NCI-H524 (cell line): Measurements from ENCODE around the gene ROBO1.
"Not testable (repeated sequence)": the region's sequence is repeated elsewhere in the genome, so short reads cannot be mapped to it uniquely, and the experiment has no call there.

ENCODE experiments used
- DNase-seq, 2 experiments: peaks; one replicate each; lab custom pipeline; 2025; lab: John Stamatoyannopoulos, UW

ROBO1 gene

DNA sequence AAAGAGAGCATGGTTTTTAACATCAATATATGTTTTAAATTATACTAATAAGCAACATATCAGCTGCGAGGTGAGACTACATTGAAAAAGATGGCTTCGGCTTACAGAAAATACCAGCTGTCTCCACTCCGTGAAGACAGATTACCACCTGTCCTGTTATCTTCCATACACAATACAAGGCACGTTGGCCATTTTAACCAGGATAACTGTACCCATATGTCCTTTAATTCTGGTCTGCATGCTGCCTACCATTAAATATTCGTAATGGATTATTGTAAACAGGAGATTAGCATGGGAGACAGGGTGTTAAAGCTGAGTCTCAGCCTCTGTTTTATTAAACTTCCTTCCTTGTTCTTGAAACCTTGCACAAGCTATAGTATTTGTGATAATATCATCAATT, 855.5 kb downstream of the ROBO1 start:
- DNase-seq: peak; percentile 85 to 97

DNA sequence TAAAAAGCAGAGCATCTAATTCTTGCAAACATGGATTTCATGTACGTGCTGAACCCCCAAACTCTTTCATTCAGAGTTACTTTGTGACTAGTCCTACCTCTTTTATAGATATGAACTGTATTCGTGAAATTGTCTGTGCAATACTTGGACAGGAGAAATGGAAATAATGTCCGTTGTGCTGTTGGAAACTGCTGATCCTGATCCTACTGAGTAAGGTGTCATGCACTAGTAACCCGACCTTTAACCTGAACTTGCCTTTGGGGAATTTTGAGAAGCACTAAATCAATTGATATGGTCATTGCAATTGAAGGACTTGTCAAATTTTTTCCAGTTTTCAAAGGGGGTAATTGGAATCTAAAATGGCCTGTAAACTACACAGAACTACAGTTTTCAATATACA, 856.4 kb downstream of the ROBO1 start:
- DNase-seq: peak in 1 of 2 experiments; percentile 62

DNA sequence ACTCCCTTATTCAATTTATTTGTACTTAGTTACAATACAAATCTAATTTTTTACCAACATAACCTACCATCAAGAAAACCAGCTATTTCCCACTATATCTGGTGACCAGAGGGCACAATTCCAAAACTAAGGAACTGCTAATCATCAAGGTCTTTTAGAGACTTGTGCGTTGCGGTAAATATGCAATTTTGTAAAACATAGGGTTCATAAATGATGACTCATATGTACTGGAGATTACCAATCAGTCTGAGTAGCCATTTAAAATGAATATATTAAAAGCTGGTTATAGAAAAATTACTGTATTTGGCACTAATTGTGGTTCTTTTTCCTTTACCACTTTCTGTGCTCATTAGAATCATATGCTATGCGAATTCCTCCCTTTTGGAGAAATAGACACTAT, 859.6 kb downstream of the ROBO1 start:
- DNase-seq: peak in 1 of 2 experiments; percentile 38

DNA sequence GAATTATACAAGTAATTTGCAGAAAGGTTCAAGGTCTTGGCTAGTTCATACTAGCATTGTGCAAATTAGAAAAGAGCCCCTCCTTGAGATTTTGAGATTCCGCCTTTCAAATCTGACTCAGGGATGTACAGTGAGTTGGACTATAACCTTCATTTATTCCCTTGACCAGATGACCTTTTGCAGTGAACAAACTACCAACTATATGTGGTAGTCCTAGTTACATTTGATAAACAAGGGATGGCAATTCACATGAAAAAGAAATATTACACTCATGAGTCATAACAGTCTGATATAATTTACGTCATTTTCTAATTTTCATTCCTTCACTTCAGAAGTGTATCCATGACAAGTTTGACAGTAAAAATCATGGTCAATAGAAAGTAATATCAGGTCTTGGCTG, 860.4 kb downstream of the ROBO1 start:
- no peak for DNase-seq

DNA sequence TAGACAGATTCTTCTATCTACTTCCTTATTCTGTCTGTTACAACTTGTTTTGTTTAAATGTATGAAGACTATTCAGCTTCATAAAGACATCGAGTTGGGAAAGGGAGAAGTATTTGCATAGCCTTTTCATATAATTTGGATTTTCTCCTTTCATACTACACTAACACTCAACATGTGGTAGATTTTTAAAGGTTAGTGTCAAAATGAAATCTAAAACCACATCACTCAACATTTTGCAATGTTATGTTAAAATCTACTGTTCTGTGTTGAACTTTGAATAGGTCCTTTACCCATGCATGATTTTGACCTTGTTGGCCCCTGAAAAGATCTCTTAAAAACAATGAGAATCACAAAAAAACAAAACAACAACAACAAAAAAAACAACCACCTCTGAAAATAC, 860.9 kb downstream of the ROBO1 start:
- no peak for DNase-seq

DNA sequence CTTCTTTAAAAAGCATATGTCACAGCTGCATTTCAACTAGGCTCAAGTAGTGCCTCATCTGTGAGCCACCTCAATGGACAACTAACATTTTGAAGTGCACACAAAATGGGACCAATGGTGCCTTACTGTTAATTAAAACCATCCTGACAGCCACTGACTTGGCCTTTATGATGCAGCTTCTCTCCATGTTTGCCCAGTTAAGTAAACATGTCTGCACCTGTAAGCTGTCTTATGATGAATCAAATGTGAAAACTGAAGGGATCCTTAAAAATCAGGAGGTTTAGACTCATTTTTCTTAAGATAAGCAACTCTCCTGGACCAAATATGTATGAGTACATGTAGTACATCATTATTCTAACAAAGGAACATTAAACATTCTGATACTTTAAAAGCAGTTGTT, 861.6 kb downstream of the ROBO1 start:
- peak; percentile 89 to 96 for DNase-seq

DNA sequence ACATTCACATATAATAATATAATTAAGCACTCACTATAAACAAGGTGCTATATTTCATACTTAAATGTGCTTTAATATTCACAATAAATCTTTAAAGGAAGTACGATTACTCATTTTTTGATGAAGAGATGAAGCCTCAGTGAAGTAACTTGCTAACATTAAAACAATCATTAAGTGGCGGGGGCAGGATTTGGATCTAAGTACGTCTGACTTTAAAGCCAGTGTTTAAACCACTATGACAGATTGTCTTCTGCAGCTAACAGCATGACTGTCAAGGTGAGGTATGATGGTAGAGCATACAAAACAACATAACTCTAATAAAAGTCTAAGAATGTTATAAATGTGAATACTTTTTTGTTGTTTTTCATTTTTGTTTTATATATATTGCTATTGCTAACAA, 862.1 kb downstream of the ROBO1 start:
- DNase-seq: peak; percentile 67 to 81

DNA sequence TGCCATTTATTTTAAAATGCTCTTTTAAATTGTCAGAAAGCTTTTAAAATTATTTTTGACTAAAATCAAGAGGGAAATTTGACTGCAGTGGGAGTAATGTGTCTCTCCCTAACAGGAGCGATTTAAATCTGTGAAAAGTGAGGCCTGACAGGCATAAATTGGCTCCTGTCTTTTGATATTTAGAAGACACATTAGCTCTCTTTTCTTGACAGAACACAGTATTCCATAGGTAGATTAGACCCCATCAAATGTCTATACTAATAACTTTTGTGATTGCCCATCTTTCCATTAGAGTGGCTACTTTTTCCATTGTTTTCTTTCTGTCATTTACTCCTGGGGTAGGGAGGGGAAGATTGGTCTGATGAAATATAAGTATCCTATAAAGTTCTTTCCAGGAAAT, 866.3 kb downstream of the ROBO1 start:
- no peak for DNase-seq

DNA sequence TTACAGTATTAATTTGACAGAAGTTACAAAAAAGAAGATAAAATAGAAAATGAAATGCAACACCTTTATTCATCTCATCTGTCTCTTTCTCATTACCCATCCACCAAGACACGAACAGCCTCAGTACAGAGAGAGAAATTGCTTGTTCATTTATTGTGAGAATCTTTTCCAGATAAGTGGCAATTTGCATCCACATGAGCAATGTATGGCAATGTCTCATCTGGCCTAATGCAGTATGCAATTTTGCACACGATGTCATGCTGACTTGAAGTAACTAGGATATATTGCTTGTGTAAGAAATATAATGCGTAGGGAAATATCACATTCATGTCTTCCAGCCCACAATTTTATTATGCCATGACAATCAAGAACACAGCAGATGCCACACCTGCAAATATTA, 866.9 kb downstream of the ROBO1 start:
- DNase-seq: no peak

DNA sequence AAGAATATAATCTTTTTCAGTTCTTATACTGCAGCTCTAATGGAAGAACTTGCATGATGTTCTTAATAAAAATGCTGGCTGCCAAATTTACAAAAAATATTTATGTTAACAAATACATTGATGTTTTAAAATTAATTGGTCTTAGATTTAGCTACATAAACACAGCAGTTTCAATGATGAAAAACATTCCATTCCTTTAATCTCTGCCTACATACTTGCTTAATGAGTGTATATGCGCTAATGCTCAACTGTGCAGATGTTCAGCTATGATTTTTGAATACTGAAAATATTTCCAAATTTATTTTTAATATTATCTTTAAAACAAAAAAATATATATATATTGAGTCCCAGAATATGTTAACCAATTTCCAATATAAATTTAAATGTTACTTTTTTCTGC, 867.4 kb downstream of the ROBO1 start:
- DNase-seq: no peak

DNA sequence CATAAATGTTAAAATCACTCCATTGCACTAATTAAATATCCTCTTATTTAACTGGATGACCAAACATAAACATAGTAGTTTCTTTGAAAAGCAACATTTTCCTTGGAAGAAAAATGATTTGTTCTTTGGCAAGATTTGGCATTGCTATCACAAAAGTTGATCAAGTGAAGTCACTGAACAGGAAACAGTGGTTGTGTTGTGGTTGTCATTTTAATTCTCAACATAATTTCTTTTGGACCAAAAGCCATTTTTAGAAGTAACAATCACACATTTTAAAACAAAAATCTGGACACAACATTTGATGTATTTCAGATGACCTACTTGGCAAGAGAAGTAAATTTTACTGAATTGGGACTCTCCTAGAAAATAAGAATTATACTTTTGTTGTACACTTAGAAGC, 872.3 kb downstream of the ROBO1 start:
- DNase-seq: no peak

DNA sequence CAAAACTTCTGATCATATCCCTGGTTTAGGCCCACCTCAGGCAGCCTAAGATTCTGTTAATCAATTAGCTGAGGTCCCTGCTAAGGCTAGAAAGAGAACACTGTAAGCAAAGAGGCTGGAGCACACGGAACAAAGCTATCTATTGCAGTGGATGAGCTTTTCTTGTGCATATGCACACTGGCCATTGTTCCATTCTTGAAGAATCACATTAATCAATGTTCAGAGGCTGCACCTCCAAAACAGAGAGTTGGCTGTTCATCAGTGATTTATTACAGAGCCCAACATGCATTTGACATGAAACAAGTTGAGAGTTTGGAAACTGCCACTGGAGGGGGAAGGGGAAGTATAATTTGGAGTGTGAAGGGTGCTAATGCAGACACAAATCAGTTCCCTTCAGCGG, 873.0 kb downstream of the ROBO1 start:
- no peak for DNase-seq

DNA sequence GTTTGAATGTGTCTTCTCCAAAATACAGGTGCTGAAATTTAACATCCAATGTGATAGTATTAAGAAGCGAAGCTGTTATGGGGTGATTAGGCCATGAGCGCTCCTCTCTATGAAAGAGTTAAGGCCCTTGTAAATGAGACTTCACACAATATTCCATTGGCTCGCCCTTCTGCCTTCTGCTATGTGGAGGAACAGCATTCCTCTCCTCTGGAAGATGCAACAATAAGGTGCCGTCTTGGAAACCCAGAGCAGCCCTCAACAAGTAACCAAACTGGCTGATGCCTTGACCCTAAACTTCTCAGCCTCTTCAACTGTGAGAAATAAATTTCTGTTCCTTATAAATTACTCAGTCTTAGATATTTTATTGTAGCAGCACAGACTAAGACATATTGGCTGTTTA, 874.6 kb downstream of the ROBO1 start:
- no peak for DNase-seq

DNA sequence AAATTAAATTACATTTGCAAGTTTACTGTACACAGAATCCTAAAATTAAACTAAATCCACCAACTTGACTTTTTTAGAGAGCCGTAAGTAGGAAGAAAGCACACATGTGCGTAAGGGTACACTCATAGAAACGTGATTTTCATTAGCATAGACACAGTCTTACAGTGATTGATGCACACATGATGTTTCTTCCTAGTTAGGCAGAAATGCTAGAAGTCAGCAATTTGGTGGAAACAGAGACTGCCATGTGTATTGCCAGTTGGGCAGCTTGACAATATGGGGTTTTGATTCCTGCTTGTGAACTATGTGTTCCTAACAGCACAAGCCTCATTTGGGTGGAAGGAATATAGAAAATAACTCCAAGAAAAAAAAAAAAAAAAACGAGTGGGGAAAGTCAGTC, 878.5 kb downstream of the ROBO1 start:
- no peak for DNase-seq

DNA sequence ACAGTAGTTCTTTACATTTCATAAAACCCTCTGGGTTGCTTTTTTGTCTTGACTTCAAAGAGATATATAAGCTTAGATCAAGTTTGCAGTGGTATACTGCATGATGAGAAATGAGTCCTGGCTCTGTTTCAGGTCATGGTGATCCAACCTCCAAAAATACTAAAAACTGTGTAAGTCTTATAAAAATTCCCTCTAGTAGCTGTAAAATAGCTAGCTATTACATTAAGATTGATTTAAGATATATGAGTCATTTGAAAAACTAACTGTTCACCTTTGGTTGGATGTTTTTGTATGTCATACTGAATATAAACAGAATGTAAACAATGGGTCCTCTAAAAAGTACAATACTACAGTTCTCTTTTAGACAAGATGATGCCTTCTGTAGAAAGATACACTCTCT, 879.2 kb downstream of the ROBO1 start:
- DNase-seq: no peak

DNA sequence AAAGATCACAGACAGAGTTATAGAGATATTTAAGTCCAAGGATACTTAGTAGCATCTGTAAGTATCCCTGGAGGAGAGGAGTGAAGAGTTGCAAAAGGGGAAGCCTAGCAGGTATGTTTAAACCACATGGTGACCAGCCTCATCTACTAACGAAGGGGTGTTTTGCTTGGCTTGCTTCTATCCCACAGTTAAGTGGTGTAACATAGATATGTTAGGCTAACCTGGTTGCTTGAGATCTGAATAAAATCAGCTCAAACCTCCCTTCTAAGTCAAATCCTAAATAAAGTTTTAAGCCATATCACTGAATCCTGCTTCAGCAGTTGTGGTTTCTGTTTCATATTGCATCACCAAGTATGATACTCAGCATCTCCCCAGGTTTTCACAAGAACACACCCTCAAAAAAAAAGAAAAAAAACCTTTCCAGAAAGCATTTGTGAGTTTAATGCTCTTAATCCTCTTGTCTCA, 880.2 kb downstream of the ROBO1 start:
- DNase-seq: peak in 1 of 2 experiments; percentile 55

DNA sequence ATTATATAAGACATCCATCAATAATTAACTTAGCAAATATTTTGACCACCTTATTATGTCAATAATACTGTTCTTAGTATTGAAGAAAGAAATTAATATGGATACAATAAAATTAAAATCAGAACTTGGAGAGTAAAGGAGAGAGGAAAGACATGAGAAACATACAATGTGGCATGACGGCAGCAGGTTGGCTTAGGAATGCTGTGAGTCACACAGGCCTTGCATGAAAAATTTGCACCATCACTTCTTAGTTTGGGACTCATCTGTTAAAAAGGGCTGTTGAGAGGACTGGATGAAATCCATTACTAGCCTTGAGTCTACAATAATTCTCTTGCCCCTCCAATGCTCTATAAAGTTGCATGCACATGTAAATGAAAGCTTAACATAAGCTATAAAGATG, 880.8 kb downstream of the ROBO1 start:
- DNase-seq: no peak

DNA sequence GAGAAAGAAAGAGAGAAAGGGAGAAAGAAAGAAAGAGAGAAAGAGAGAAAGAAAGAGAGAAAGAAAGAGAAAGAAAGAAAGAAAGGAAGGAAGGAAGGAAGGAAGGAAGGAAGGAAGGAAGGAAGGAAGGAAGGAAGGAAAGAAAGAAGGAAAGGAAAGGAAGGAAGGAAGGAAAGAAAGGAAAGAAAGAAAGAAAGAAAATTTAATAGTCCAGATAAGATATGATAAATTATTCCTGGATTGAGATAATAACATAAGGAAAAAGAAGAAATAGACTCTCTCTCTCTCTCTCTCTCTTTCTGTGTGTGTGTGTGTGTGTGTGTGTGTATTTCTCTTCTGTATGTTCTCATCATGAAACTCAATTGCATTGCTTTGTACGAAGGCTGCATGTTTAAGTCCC, 883.2 kb downstream of the ROBO1 start:
- not testable (repeated sequence) for DNase-seq

DNA sequence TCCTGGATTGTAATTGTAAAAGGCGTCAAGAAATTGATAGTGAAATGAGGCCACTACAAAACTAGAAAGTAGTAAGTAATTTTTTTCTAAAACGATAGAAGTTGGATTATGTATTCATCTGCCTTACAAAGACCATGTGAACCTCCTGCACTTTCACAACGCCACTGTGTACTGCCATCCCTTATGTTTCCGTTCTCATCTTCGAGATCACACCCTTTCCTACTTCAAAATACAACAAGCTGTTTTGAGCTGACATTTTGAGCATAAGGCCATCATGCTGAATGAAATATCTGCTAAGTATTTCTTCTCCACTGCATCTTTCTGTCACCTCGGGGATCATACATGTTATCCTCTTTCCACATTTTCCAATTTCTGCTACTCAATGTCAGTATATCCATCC, 885.5 kb downstream of the ROBO1 start:
- peak in 1 of 2 experiments; percentile 41 for DNase-seq

DNA sequence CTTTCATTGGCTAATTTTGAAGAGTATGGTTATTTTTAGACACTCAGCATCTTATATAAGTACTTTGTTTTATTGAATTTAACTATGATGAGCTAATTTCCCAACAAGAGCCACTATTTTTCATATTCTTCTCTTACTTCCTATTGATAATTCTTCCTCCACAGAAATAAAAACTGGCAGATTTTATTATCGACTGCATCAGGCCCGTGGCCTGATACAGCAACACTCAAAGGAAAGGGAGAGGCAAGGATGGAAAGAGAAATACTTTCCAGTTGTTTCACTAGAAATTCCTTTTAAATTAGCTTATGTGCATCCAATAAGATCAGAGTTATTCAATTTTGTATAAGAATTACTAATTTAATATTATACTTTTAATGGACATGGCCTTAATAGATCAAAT, 886.3 kb downstream of the ROBO1 start:
- no peak for DNase-seq

DNA sequence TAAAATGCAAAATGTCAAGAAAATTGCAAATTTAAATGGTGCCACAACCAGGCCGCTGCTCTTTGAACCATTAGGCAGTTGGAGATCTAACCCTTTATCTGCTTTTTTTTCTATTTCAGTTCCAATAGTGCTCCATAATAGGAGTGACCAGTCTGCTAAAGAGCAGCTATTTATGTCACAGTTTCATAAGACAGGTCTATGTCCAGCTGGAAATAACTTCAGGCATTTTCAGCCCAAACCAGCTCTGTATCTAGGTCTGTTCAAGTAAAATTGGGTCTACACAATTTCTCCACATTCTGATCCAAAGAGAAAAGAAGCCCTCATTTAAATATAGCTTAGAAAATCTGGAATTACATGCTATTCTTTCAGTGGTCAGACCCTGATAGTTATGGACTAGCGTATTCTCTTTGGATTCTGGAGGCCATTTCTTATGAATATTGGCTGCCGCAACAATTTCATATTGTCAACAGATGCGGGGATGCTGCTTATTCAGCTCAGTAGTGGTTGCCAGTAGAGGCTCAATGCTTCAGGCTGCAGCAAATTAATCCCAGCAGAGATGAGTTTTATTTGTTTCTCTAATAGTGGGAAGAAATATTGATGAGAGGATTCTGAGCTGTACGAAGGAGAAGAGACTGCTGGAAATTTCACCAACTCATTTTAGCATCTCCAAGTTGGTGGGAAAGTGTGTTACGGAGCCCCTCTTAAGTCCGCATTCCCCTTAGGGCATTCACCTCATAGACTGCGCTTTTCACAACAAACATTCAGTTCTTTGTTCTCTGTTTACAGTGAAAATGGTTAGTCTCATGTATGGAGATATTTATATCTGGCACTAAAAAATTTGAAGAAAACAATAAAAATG, 887.0 kb downstream of the ROBO1 start:
- DNase-seq: peak; percentile 29 to 69

DNA sequence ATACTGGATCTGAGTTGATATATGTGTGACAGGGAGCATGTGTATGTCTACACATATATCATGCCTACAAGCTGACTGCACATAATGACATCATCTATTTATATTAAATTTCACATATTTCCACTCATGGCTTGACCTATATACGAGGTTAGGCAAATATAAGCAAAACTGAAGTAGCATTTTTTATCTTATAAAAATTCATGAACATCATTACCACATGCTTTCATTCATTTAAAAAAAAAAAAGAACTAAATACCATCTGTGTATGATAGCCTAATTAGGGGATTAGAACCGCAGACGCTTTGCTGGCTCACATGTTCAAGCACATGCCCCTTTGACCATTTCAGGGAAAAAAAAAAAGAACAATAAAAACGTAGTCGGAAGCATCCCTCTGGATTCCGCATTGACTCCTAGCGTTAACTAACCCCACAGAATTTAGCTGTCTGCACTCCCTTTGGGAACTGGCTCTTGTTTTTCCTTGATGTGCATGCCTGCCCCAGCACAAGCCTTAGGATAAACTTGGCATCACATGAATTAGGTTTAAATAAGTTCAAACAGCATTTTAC, 888.4 kb downstream of the ROBO1 start:
- DNase-seq: peak; percentile 82 to 93

DNA sequence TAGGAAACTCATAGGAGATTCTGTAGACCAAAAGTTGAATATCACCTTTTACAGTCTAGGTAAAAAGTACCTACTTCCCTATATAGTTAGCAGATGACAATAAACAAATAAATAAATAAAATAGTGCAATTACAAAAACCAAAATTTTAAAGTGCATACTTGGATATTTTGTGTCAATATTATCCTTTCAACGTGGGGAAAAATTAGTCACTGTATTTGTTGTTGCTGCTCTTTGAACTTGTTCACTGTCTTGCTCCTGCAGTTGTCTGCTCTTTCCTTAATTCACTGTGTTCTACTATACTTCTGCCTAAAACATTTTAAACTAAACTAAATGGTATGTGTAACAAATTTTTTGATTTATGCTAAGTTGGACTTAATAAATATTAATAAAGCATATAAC, 889.0 kb downstream of the ROBO1 start:
- DNase-seq: no peak

DNA sequence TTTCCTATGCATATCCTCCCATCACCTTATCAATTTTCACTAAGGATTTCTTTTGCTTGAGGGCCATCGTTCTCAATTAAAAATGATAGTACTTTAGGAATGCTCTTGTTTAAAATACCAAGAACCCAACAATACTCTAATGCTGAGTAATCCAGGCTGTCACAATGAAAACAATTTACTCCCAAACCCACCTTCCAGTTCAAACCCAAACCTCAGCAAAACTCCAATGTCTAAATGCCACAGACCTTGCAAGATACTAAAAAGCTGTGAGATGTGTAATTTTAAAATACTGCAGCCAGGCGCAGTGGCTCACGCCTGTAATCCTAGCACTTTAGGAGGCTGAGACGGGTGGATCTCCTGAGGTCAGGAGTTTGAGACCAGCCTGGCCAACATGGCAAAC, 889.8 kb downstream of the ROBO1 start:
- DNase-seq: no peak
